Mammary epithelial cell (primary cell): ENCODE measurements around the gene FOXN1.

Experiments
- CTCF ChIP-seq, 2 donors: IDR thresholded peaks in 1 of 2; conservative IDR thresholded peaks in 1 of 2; 2 replicates each; pipeline ENCODE4 v1.5.1; 2011 to 2012; ENCODE audit warnings: inconsistent platforms in 2 of 2, low read length in 2 of 2, mild to moderate bottlenecking in 2 of 2, control low read depth in 1 of 2, low read depth in 1 of 2; ENCODE audit not compliant: insufficient read depth in 1 of 2; ENCODE audit errors: extremely low read depth in 1 of 2
- EZH2 ChIP-seq: IDR thresholded peaks from 2 replicates; pipeline ENCODE4 v1.6.1; 2012; ENCODE audit warnings: low read length, inconsistent platforms, borderline replicate concordance

GRCh38 chr17:28521311-28522085 is 15.3 kb downstream of the FOXN1 start:
- TF ChIP-seq CTCF (conservative IDR thresholded peaks at IDR 0.05 in 1 of 2, IDR thresholded peaks at IDR 0.05 in 1 of 2; ENCODE audit: extremely low read depth in 1 of 2, insufficient read depth in 1 of 2, low read depth in 1 of 2, low read length in 2 of 2) (no peak), EZH2 (no peak)
